Gastroesophageal sphincter (tissue), 4 donors: ENCODE measurements around the gene TLE6. TPM values are rescaled to one million over a fixed set of nuclear protein-coding genes. Genes with fewer than 3 reads are reported as not detected.
A peak's percentile ranks its signal among the peaks of the same experiment; 100 is the strongest.
"Not testable (repeated sequence)": the region's sequence is repeated elsewhere in the genome, so short reads cannot be mapped to it uniquely, and the experiment has no call there.

Experiments used
- ATAC-seq: fragments of 150-250 bp; one replicate; pipeline ENCODE4 v1.9.1; 2016; ENCODE audit warnings: mild to moderate bottlenecking, moderate library complexity
- H3K27ac ChIP-seq, 4 donors: fragments of 200-600 bp; sonication (generic) in 3 of 4; 1 replicate in 3 of 4; 2 replicates in 1 of 4; pipeline ENCODE4 v1.5.1; 2016 to 2019
- H3K27me3 ChIP-seq: fragments of 200-600 bp; sonication (generic); one replicate; pipeline ENCODE4 v1.5.1; 2019
- H3K36me3 ChIP-seq, 2 donors: fragments of 200-600 bp; sonication (generic); one replicate each; pipeline ENCODE4 v1.5.1; 2019; ENCODE audit warnings: control low read depth in 1 of 2
- H3K4me1 ChIP-seq, 3 donors: fragments of 200-600 bp; sonication (generic); 1 replicate in 2 of 3; 2 replicates in 1 of 3; pipeline ENCODE4 v1.5.1; 2016 to 2019; ENCODE audit warnings: control low read depth in 2 of 3
- H3K4me3 ChIP-seq, 2 donors: fragments of 200-600 bp; sonication (generic); one replicate each; pipeline ENCODE4 v1.5.1; 2019; ENCODE audit warnings: mild to moderate bottlenecking in 1 of 2, moderate library complexity in 1 of 2
- H3K9me3 ChIP-seq, 3 donors: fragments of 200-600 bp; sonication (generic); one replicate each; pipeline ENCODE4 v1.5.1; 2017 to 2019; ENCODE audit warnings: control low read depth in 2 of 3
- CTCF ChIP-seq, 4 experiments: fragments of 200-600 bp in 2 of 4; fragments of 450-650 bp in 2 of 4; sonication (generic) in 1 of 4; IDR thresholded peaks; one replicate each; pipeline ENCODE4 v1.5.1; 2017 to 2019; ENCODE audit warnings: antibody characterized with exemption in 4 of 4, mild to moderate bottlenecking in 2 of 4, moderate library complexity in 2 of 4
- EP300 ChIP-seq: sonication (generic); formaldehyde crosslinking; IDR thresholded peaks from one replicate; pipeline ENCODE4 v1.6.1; 2017; ENCODE audit warnings: antibody characterized with exemption, mild to moderate bottlenecking
- POLR2A ChIP-seq, 2 donors: fragments of 450-650 bp; IDR thresholded peaks; one replicate each; pipeline ENCODE4 v1.6.1; 2017; ENCODE audit warnings: antibody characterized with exemption in 2 of 2, mild to moderate bottlenecking in 2 of 2, moderate library complexity in 1 of 2
- POLR2AphosphoS5 ChIP-seq: sonication (generic); formaldehyde crosslinking; IDR thresholded peaks from one replicate; pipeline ENCODE4 v1.6.1; 2017; ENCODE audit warnings: antibody characterized with exemption
- WGBS, 2 donors: methylation state at CpG; one replicate each; pipeline ENCODE4 v1.1.5; 2018; ENCODE audit warnings: low coverage in 1 of 2; 5-methylcytosine and 5-hydroxymethylcytosine counted together
- total RNA-seq, 4 donors: library from RNA; depleted of rRNA; stranded (reverse); fragments of >200 nt; gene quantifications; one replicate each; pipeline ENCODE4 v1.1.0, GENCODE V29; 2016

Gene TLE6
- total RNA-seq, 4 donors from 2014 or later: 0.19 to 0.64 (median 0.40) TPM; not detected in 1

- WGBS, 2 donors: 9 to 26% methylated on average over 7 of the region's 9 CpGs
- no peaks in the 10 kb centered on the region for H3K36me3 ChIP-seq
- H3K27me3 ChIP-seq: no peaks in the 10 kb centered on the region
- peak overlapping the region in 1 of 2 donors; percentile 0 for H3K4me3 ChIP-seq
- ATAC-seq: no peak
- peak overlapping the region in 2 of 4 donors; percentile 11 to 33 for H3K27ac ChIP-seq
- no peaks in the 10 kb centered on the region for H3K9me3 ChIP-seq
- TF ChIP-seq POLR2A (IDR thresholded peaks at IDR 0.05) (no peak), CTCF (IDR thresholded peaks at IDR 0.05) (no peak), EP300 (no peak)
- peaks cover 0 to 24% (median 6%) of the 10 kb centered on the region in 3 donors for H3K4me1 ChIP-seq
Measured at GRCh38 chr19:2952953-2953481, 24.3 kb upstream of the TLE6 start.

- peaks cover 0 to 17% (median 0%) of the 10 kb centered on the region in 3 donors for H3K4me1 ChIP-seq
- no peak for ATAC-seq
- no peaks in the 10 kb centered on the region for H3K27me3 ChIP-seq
- 90 to 94% methylated on average over 3 to 5 of the region's 5 CpGs for WGBS, 2 donors
- H3K36me3 ChIP-seq: no peaks in the 10 kb centered on the region
- TF ChIP-seq CTCF (IDR thresholded peaks at IDR 0.05) (no peak), POLR2AphosphoS5 (no peak), POLR2A (IDR thresholded peaks at IDR 0.05) (no peak), EP300 (no peak)
- H3K4me3 ChIP-seq: no peak overlapping the region
- no peaks in the 10 kb centered on the region for H3K9me3 ChIP-seq
- no peak overlapping the region for H3K27ac ChIP-seq
Measured at GRCh38 chr19:2957160-2957559, 20.2 kb upstream of the TLE6 start.

- ATAC-seq: no peak
- Histone ChIP-seq H3K9me3 (no peaks in the 10 kb centered on the region), H3K27me3 (no peaks in the 10 kb centered on the region), H3K4me3 (no peak overlapping the region), H3K4me1 (peaks cover 0 to 10% (median 0%) of the 10 kb centered on the region in 3 donors), H3K36me3 (no peaks in the 10 kb centered on the region), H3K27ac (no peak overlapping the region)
- 55 to 68% methylated on average over 2 to 7 of the region's 12 CpGs for whole genome bisulfite sequencing, 2 donors
- TF ChIP-seq EP300: no peak
- TF ChIP-seq CTCF (IDR thresholded peaks at IDR 0.05): no peak
- TF ChIP-seq POLR2AphosphoS5: no peak
- no peak for TF ChIP-seq POLR2A (IDR thresholded peaks at IDR 0.05)
Measured at GRCh38 chr19:2960120-2960519, 17.2 kb upstream of the TLE6 start.

GRCh38 chr19:2962018-2962670 is 15.2 kb upstream of the TLE6 start:
- Histone ChIP-seq H3K36me3 (no peaks in the 10 kb centered on the region), H3K9me3 (no peaks in the 10 kb centered on the region), H3K4me1 (peaks cover 0 to 10% (median 0%) of the 10 kb centered on the region in 3 donors), H3K27me3 (no peaks in the 10 kb centered on the region), H3K27ac (no peak overlapping the region), H3K4me3 (peak overlapping the region in 1 of 2 donors; percentile 31)
- WGBS, 2 donors: 17 to 22% methylated on average over 6 to 13 of the region's 17 CpGs
- ATAC-seq: peak; percentile 81
- peak in 3 of 4 experiments; percentile 74 to 97 (median 95) for TF ChIP-seq CTCF (IDR thresholded peaks at IDR 0.05)
- TF ChIP-seq POLR2A (IDR thresholded peaks at IDR 0.05): no peak
- TF ChIP-seq EP300: no peak
- peak; percentile 19 for TF ChIP-seq POLR2AphosphoS5

- TF ChIP-seq CTCF (IDR thresholded peaks at IDR 0.05) (no peak), POLR2A (IDR thresholded peaks at IDR 0.05) (no peak), POLR2AphosphoS5 (no peak), EP300 (no peak)
- WGBS, 2 donors: 79 to 82% methylated on average over 2 to 4 of the region's 5 CpGs
- no peaks in the 10 kb centered on the region for H3K9me3 ChIP-seq
- H3K4me3 ChIP-seq: no peak overlapping the region
- H3K36me3 ChIP-seq: no peaks in the 10 kb centered on the region
- ATAC-seq: no peak
- peaks cover 0 to 13% (median 0%) of the 10 kb centered on the region in 3 donors for H3K4me1 ChIP-seq
- H3K27ac ChIP-seq: no peak overlapping the region
- H3K27me3 ChIP-seq: no peaks in the 10 kb centered on the region
Measured at GRCh38 chr19:2963122-2963521, 14.2 kb upstream of the TLE6 start.

- H3K9me3 ChIP-seq, H3K36me3 ChIP-seq, H3K4me3 ChIP-seq, H3K27me3 ChIP-seq, H3K27ac ChIP-seq, ATAC-seq: not testable (repeated sequence)
- whole genome bisulfite sequencing, 2 donors: 49 to 71% methylated on average over 3 to 10 of the region's 12 CpGs
- peaks cover 0 to 19% (median 0%) of the 10 kb centered on the region in 3 donors for H3K4me1 ChIP-seq
Measured at GRCh38 chr19:2963631-2964030, 13.7 kb upstream of the TLE6 start.
